Type B pancreatic cell (in vitro differentiated cells): ENCODE results near the gene DSCAM. TPM values are rescaled to one million over a fixed set of nuclear protein-coding genes. Genes with fewer than 3 reads are reported as not detected.

Source experiments
- DNase-seq: peaks from one replicate; pipeline ENCODE4 v3.0.0; 2021; ENCODE audit warnings: mixed read lengths; ENCODE audit not compliant: unreplicated experiment; ENCODE audit errors: extremely low spot score
- H3K27ac Mint-ChIP-seq: 2 replicates; pipeline ENCODE4 v1.8.0; 2021; ENCODE audit warnings: mild to moderate bottlenecking, mixed read lengths
- H3K27me3 Mint-ChIP-seq: 2 replicates; pipeline ENCODE4 v1.8.0; 2021; ENCODE audit warnings: mixed read lengths
- H3K36me3 Mint-ChIP-seq: 2 replicates; pipeline ENCODE4 v1.8.0; 2021; ENCODE audit warnings: mixed read lengths
- H3K4me1 Mint-ChIP-seq: one replicate; pipeline ENCODE4 v1.8.0; 2021; ENCODE audit warnings: mixed read lengths; ENCODE audit not compliant: unreplicated experiment
- H3K4me3 Mint-ChIP-seq: 2 replicates; pipeline ENCODE4 v1.8.0; 2021; ENCODE audit warnings: mild to moderate bottlenecking, mixed read lengths
- H3K9me3 Mint-ChIP-seq: 2 replicates; pipeline ENCODE4 v1.8.0; 2021; ENCODE audit warnings: mixed read lengths
- CTCF ChIP-seq: fragments of 200-600 bp; sonication (generic); conservative IDR thresholded peaks from 2 replicates; pipeline ENCODE4 v1.5.0; 2021; ENCODE audit warnings: antibody characterized with exemption, mild to moderate bottlenecking
- total RNA-seq: library from RNA; stranded (reverse); gene quantifications from 2 replicates; pipeline ENCODE4 v1.2.1, GENCODE V29; 2021; ENCODE audit warnings: low replicate concordance

Gene DSCAM
- total RNA-seq, 1 donor from 2014 or later = 1.4 TPM

- no peak overlapping the region for H3K27ac Mint-ChIP-seq
- H3K27me3 Mint-ChIP-seq = no peaks in the 10 kb centered on the region
- no peak for DNase-seq
- H3K4me3 Mint-ChIP-seq = no peak overlapping the region
- no peaks in the 10 kb centered on the region for H3K36me3 Mint-ChIP-seq
- no peaks in the 10 kb centered on the region for H3K4me1 Mint-ChIP-seq
- no peak for TF ChIP-seq CTCF
- no peaks in the 10 kb centered on the region for H3K9me3 Mint-ChIP-seq
Measured at GRCh38 chr21:40074710-40075109, 772.2 kb downstream of the DSCAM start.

GRCh38 chr21:40074198-40074597 is 772.8 kb downstream of the DSCAM start:
- H3K27ac Mint-ChIP-seq = no peak overlapping the region
- no peaks in the 10 kb centered on the region for H3K4me1 Mint-ChIP-seq
- no peak for DNase-seq
- TF ChIP-seq CTCF = no peak
- H3K36me3 Mint-ChIP-seq = no peaks in the 10 kb centered on the region
- no peak overlapping the region for H3K4me3 Mint-ChIP-seq
- H3K27me3 Mint-ChIP-seq = no peaks in the 10 kb centered on the region
- H3K9me3 Mint-ChIP-seq = no peaks in the 10 kb centered on the region

- H3K4me1 Mint-ChIP-seq = no peaks in the 10 kb centered on the region
- H3K36me3 Mint-ChIP-seq = no peaks in the 10 kb centered on the region
- H3K27ac Mint-ChIP-seq = no peak overlapping the region
- H3K9me3 Mint-ChIP-seq = no peaks in the 10 kb centered on the region
- no peak for DNase-seq
- no peak overlapping the region for H3K4me3 Mint-ChIP-seq
- H3K27me3 Mint-ChIP-seq = no peaks in the 10 kb centered on the region
- no peak for TF ChIP-seq CTCF
Measured at GRCh38 chr21:40073642-40074041, 773.3 kb downstream of the DSCAM start.

- Mint-ChIP-seq H3K27ac (no peak overlapping the region), H3K4me3 (no peak overlapping the region), H3K36me3 (no peaks in the 10 kb centered on the region), H3K9me3 (no peaks in the 10 kb centered on the region), H3K4me1 (peaks cover 6% of the 10 kb centered on the region), H3K27me3 (peaks cover 2% of the 10 kb centered on the region)
- TF ChIP-seq CTCF = no peak
- DNase-seq = no peak
Measured at GRCh38 chr21:40070871-40071270, 776.1 kb downstream of the DSCAM start.

DNA sequence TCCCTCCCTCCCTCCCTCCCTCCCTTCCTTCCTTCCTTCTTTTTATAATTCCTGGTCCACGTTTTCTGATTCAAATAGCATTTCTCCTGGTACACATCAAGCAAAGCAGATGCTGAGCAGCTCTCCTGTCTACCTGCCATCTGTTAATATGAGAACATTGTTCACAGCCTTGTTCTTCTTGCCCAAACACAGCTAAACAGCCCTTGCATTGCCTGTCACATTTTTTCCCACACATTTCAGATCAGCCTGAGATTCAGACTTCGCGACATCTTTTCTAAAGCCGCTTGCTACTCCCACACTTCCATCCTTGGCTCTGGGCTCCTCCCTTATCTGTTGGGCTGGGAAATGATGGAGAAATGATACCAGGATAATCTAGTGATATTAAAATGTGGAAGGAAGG is 779.2 kb downstream of the DSCAM start:
- H3K27me3 Mint-ChIP-seq = peaks cover 6% of the 10 kb centered on the region
- no peak for DNase-seq
- H3K4me1 Mint-ChIP-seq = peaks cover 6% of the 10 kb centered on the region
- H3K9me3 Mint-ChIP-seq = no peaks in the 10 kb centered on the region
- H3K4me3 Mint-ChIP-seq = no peak overlapping the region
- no peak overlapping the region for H3K27ac Mint-ChIP-seq
- H3K36me3 Mint-ChIP-seq = no peaks in the 10 kb centered on the region
- TF ChIP-seq CTCF = no peak

GRCh38 chr21:40066221-40066620 is 780.7 kb downstream of the DSCAM start:
- Mint-ChIP-seq H3K4me3 (no peak overlapping the region), H3K27me3 (peaks cover 8% of the 10 kb centered on the region), H3K4me1 (peaks cover 6% of the 10 kb centered on the region), H3K36me3 (no peaks in the 10 kb centered on the region), H3K27ac (no peak overlapping the region), H3K9me3 (no peaks in the 10 kb centered on the region)
- no peak for TF ChIP-seq CTCF
- no peak for DNase-seq
